ENCODE data around the gene KSR2.
"Not testable (repeated sequence)": the region's sequence is repeated elsewhere in the genome, so short reads cannot be mapped to it uniquely, and the experiment has no call there.

Gene KSR2

GRCh38 chr12:117968826-117969659 lies at the start of gene KSR2:
Gene KSR2, minus strand, starts transcription at chr12:117968990. Its CDS starts 735 bp downstream, at chr12:117968255.
- H3K9ac ChIP-seq (ENCODE audit: low read depth, low read length): peak within 1 kb of the TSS; percentile 73
- peak within 1 kb of the TSS; percentile 84 for H3K27ac ChIP-seq (ENCODE audit: low read depth, low read length)
- peaks cover 21% of the 10 kb centered on the region; the same call in 1 of the 2 replicates for H3K27me3 ChIP-seq (ENCODE audit: control insufficient read depth, insufficient read depth, low read length)
- H3K4me3 ChIP-seq (ENCODE audit: low read depth, low read length): peak within 1 kb of the TSS; percentile 84
- H3K36me3 ChIP-seq (ENCODE audit: control insufficient read depth, insufficient read depth, low read length): no peaks in the 10 kb centered on the region
- no peaks in the 10 kb centered on the region for H3K9me3 ChIP-seq (ENCODE audit: control insufficient read depth, insufficient read depth, low read length)
- no peaks in the 10 kb centered on the region; the same call in 1 of the 2 replicates for H3K4me1 ChIP-seq (ENCODE audit: control insufficient read depth, insufficient read depth, low read length)

GRCh38 chr12:118017926-118018325 lies 49.1 kb upstream of the KSR2 start:
- peaks cover 10% of the 10 kb centered on the region for H3K4me1 ChIP-seq (ENCODE audit: control insufficient read depth, insufficient read depth, low read length)
- no peak overlapping the region for H3K9ac ChIP-seq (ENCODE audit: low read depth, low read length)

GRCh38 chr12:118016424-118017264 lies 47.9 kb upstream of the KSR2 start, which contains the start of gene RFC5:
Gene RFC5, plus strand, starts transcription at chr12:118016703. Its CDS starts 125 bp downstream, at chr12:118016828.
- Histone ChIP-seq H3K4me3 (ENCODE audit: low read depth, low read length) (peak within 1 kb of the TSS; percentile 86), H3K27ac (ENCODE audit: low read depth, low read length) (peak within 1 kb of the TSS; percentile 77), H3K9ac (ENCODE audit: low read depth, low read length) (peak within 1 kb of the TSS; percentile 84), H3K36me3 (ENCODE audit: control insufficient read depth, insufficient read depth, low read length) (peaks cover 38% of the 10 kb centered on the region), H3K9me3 (ENCODE audit: control insufficient read depth, insufficient read depth, low read length) (no peaks in the 10 kb centered on the region), H3K4me1 (ENCODE audit: control insufficient read depth, insufficient read depth, low read length) (peaks cover 10% of the 10 kb centered on the region), H3K27me3 (ENCODE audit: control insufficient read depth, insufficient read depth, low read length) (no peaks in the 10 kb centered on the region)

More at GRCh38 chr12:118017926-118018325, 49.1 kb upstream of the KSR2 start:
- H3K27ac ChIP-seq (ENCODE audit: low read depth, low read length): no peak overlapping the region
- H3K36me3 ChIP-seq (ENCODE audit: control insufficient read depth, insufficient read depth, low read length): peaks cover 51% of the 10 kb centered on the region
- H3K4me3 ChIP-seq (ENCODE audit: low read depth, low read length): peak overlapping the region; percentile 86; the same call in 1 of the 2 replicates
- no peaks in the 10 kb centered on the region for H3K9me3 ChIP-seq (ENCODE audit: control insufficient read depth, insufficient read depth, low read length)
- H3K27me3 ChIP-seq (ENCODE audit: control insufficient read depth, insufficient read depth, low read length): no peaks in the 10 kb centered on the region

- H3K9ac ChIP-seq (ENCODE audit: low read depth, low read length): no peak overlapping the region
- no peaks in the 10 kb centered on the region for H3K27me3 ChIP-seq (ENCODE audit: control insufficient read depth, insufficient read depth, low read length)
- H3K9me3 ChIP-seq (ENCODE audit: control insufficient read depth, insufficient read depth, low read length): no peaks in the 10 kb centered on the region
- H3K4me3 ChIP-seq (ENCODE audit: low read depth, low read length): peak overlapping the region; percentile 86
- H3K27ac ChIP-seq (ENCODE audit: low read depth, low read length): no peak overlapping the region
- H3K4me1 ChIP-seq (ENCODE audit: control insufficient read depth, insufficient read depth, low read length): peaks cover 10% of the 10 kb centered on the region
- peaks cover 31% of the 10 kb centered on the region for H3K36me3 ChIP-seq (ENCODE audit: control insufficient read depth, insufficient read depth, low read length)
Measured at GRCh38 chr12:118015944-118016343, 47.2 kb upstream of the KSR2 start.

GRCh38 chr12:118015306-118015705 lies 46.5 kb upstream of the KSR2 start:
- Histone ChIP-seq H3K9ac (ENCODE audit: low read depth, low read length) (no peak overlapping the region), H3K27me3 (ENCODE audit: control insufficient read depth, insufficient read depth, low read length) (no peaks in the 10 kb centered on the region), H3K36me3 (ENCODE audit: control insufficient read depth, insufficient read depth, low read length) (peaks cover 25% of the 10 kb centered on the region), H3K9me3 (ENCODE audit: control insufficient read depth, insufficient read depth, low read length) (no peaks in the 10 kb centered on the region), H3K27ac (ENCODE audit: low read depth, low read length) (no peak overlapping the region), H3K4me3 (ENCODE audit: low read depth, low read length) (no peak overlapping the region), H3K4me1 (ENCODE audit: control insufficient read depth, insufficient read depth, low read length) (peaks cover 10% of the 10 kb centered on the region)

GRCh38 chr12:118013283-118013682 lies 44.5 kb upstream of the KSR2 start:
- H3K36me3 ChIP-seq (ENCODE audit: control insufficient read depth, insufficient read depth, low read length): peaks cover 6% of the 10 kb centered on the region
- no peak overlapping the region for H3K9ac ChIP-seq (ENCODE audit: low read depth, low read length)
- no peaks in the 10 kb centered on the region for H3K27me3 ChIP-seq (ENCODE audit: control insufficient read depth, insufficient read depth, low read length)
- H3K9me3 ChIP-seq (ENCODE audit: control insufficient read depth, insufficient read depth, low read length): no peaks in the 10 kb centered on the region
- H3K4me1 ChIP-seq (ENCODE audit: control insufficient read depth, insufficient read depth, low read length): peaks cover 10% of the 10 kb centered on the region
- no peak overlapping the region for H3K4me3 ChIP-seq (ENCODE audit: low read depth, low read length)
- no peak overlapping the region for H3K27ac ChIP-seq (ENCODE audit: low read depth, low read length)

- Histone ChIP-seq H3K4me3 (ENCODE audit: low read depth, low read length) (no peak overlapping the region), H3K4me1 (ENCODE audit: control insufficient read depth, insufficient read depth, low read length) (peaks cover 4% of the 10 kb centered on the region), H3K27me3 (ENCODE audit: control insufficient read depth, insufficient read depth, low read length) (no peaks in the 10 kb centered on the region), H3K9me3 (ENCODE audit: control insufficient read depth, insufficient read depth, low read length) (no peaks in the 10 kb centered on the region), H3K36me3 (ENCODE audit: control insufficient read depth, insufficient read depth, low read length) (no peaks in the 10 kb centered on the region), H3K27ac (ENCODE audit: low read depth, low read length) (no peak overlapping the region), H3K9ac (ENCODE audit: low read depth, low read length) (no peak overlapping the region)
Measured at GRCh38 chr12:118011961-118012360, 43.2 kb upstream of the KSR2 start.

- H3K4me1 ChIP-seq (ENCODE audit: control insufficient read depth, insufficient read depth, low read length): peaks cover 4% of the 10 kb centered on the region
- no peaks in the 10 kb centered on the region for H3K36me3 ChIP-seq (ENCODE audit: control insufficient read depth, insufficient read depth, low read length)
- no peak overlapping the region for H3K27ac ChIP-seq (ENCODE audit: low read depth, low read length)
- H3K4me3 ChIP-seq (ENCODE audit: low read depth, low read length): no peak overlapping the region
- no peaks in the 10 kb centered on the region for H3K27me3 ChIP-seq (ENCODE audit: control insufficient read depth, insufficient read depth, low read length)
- no peak overlapping the region for H3K9ac ChIP-seq (ENCODE audit: low read depth, low read length)
- H3K9me3 ChIP-seq (ENCODE audit: control insufficient read depth, insufficient read depth, low read length): no peaks in the 10 kb centered on the region
Measured at GRCh38 chr12:118011377-118011776, 42.6 kb upstream of the KSR2 start.

GRCh38 chr12:118010903-118011302 lies 42.1 kb upstream of the KSR2 start:
- Histone ChIP-seq H3K9ac (ENCODE audit: low read depth, low read length) (no peak overlapping the region), H3K36me3 (ENCODE audit: control insufficient read depth, insufficient read depth, low read length) (no peaks in the 10 kb centered on the region), H3K27ac (ENCODE audit: low read depth, low read length) (no peak overlapping the region), H3K4me3 (ENCODE audit: low read depth, low read length) (no peak overlapping the region), H3K4me1 (ENCODE audit: control insufficient read depth, insufficient read depth, low read length) (peaks cover 2% of the 10 kb centered on the region), H3K27me3 (ENCODE audit: control insufficient read depth, insufficient read depth, low read length) (no peaks in the 10 kb centered on the region), H3K9me3 (ENCODE audit: control insufficient read depth, insufficient read depth, low read length) (no peaks in the 10 kb centered on the region)

GRCh38 chr12:117999806-118000205 lies 31.0 kb upstream of the KSR2 start:
- not testable (repeated sequence) for H3K27ac ChIP-seq (ENCODE audit: low read depth, low read length); H3K36me3 ChIP-seq (ENCODE audit: control insufficient read depth, insufficient read depth, low read length); H3K27me3 ChIP-seq (ENCODE audit: control insufficient read depth, insufficient read depth, low read length); H3K9ac ChIP-seq (ENCODE audit: low read depth, low read length); H3K9me3 ChIP-seq (ENCODE audit: control insufficient read depth, insufficient read depth, low read length); H3K4me1 ChIP-seq (ENCODE audit: control insufficient read depth, insufficient read depth, low read length); H3K4me3 ChIP-seq (ENCODE audit: low read depth, low read length)

GRCh38 chr12:117998719-117999118 lies 29.9 kb upstream of the KSR2 start:
- Histone ChIP-seq H3K4me1 (ENCODE audit: control insufficient read depth, insufficient read depth, low read length) (no peaks in the 10 kb centered on the region), H3K27me3 (ENCODE audit: control insufficient read depth, insufficient read depth, low read length) (no peaks in the 10 kb centered on the region), H3K36me3 (ENCODE audit: control insufficient read depth, insufficient read depth, low read length) (no peaks in the 10 kb centered on the region), H3K4me3 (ENCODE audit: low read depth, low read length) (no peak overlapping the region), H3K9ac (ENCODE audit: low read depth, low read length) (no peak overlapping the region), H3K27ac (ENCODE audit: low read depth, low read length) (no peak overlapping the region), H3K9me3 (ENCODE audit: control insufficient read depth, insufficient read depth, low read length) (no peaks in the 10 kb centered on the region)

Data from HUES48 (cell line).